GM12878 (cell line): ENCODE results near the gene AGTPBP1. TPM values are rescaled to one million over a fixed set of nuclear protein-coding genes. Genes with fewer than 3 reads are reported as not detected.

Source experiments
- ATAC-seq: fragments of 200-7000 bp; cut with Tn5 transposase; 3 replicates; pipeline ENCODE4 v1.9.1; 2020; ENCODE audit warnings: mild to moderate bottlenecking, moderate library complexity
- BruUV-seq: library from RNA; stranded (reverse); fragments of 400-500 nt; replicated peaks from 2 replicates; lab custom pipeline; 2021; lab: Mats Ljungman, UMichigan
- CTCF ChIA-PET: fragments of 300-600 bp; sonication (Branson Sonifier 250); formaldehyde crosslinking; extraction: SDS; loops from one replicate; lab custom pipeline; 2021; ENCODE audit warnings: inconsistent platforms; lab: Yijun Ruan, JAX
- POLR2A ChIA-PET: fragments of 350-600 bp; formaldehyde crosslinking; extraction: SDS; loops from one replicate; lab custom pipeline; 2021; ENCODE audit warnings: inconsistent platforms; lab: Charles Lee
- RAD21 ChIA-PET: fragments of 300-600 bp; sonication (Branson Sonifier 250); formaldehyde crosslinking; loops from one replicate; lab custom pipeline; 2023; ENCODE audit warnings: antibody characterized with exemption; ENCODE audit not compliant: unreplicated experiment; lab: Charles Lee
- SMC1A ChIA-PET: fragments of 300-600 bp; sonication (Branson Sonifier 250); formaldehyde crosslinking; loops from one replicate; lab custom pipeline; 2023; ENCODE audit not compliant: unreplicated experiment, uncharacterized antibody; lab: Charles Lee
- DNase-seq: peaks from one replicate; pipeline ENCODE4 v3.0.0-alpha.2; 2011; ENCODE audit warnings: low read depth, low spot score
- FAIRE-seq: peaks from 3 replicates; lab custom pipeline; 2011; peaks lifted over from hg19 to GRCh38; lab: Jason Lieb, UNC
- H2AFZ ChIP-seq: 2 replicates; pipeline ENCODE4 v1.6.0; 2011; ENCODE audit warnings: low read depth, low read length, control low read depth; ENCODE audit not compliant: control insufficient read depth
- H3K27ac ChIP-seq: 2 replicates; pipeline ENCODE4 v1.5.1; 2011; ENCODE audit warnings: control low read depth; ENCODE audit not compliant: control insufficient read depth, insufficient read depth
- H3K27me3 ChIP-seq, 2 experiments: replicated peaks in 1 of 2; 2 replicates each; pipeline versions ENCODE4 v1.6.0 to v1.6.1; 2011; ENCODE audit warnings: low read length in 1 of 2; ENCODE audit not compliant: control insufficient read depth in 2 of 2, insufficient read depth in 2 of 2
- H3K36me3 ChIP-seq, 2 experiments: 2 replicates each; pipeline ENCODE4 v1.5.1; 2011; ENCODE audit warnings: low read length in 1 of 2; ENCODE audit not compliant: control insufficient read depth in 2 of 2, insufficient read depth in 2 of 2
- H3K4me1 ChIP-seq: 2 replicates; pipeline ENCODE4 v1.6.1; 2011; ENCODE audit warnings: mild to moderate bottlenecking, low read length, moderate library complexity, mixed read lengths; ENCODE audit not compliant: control insufficient read depth, insufficient read depth
- H3K4me2 ChIP-seq: 2 replicates; pipeline ENCODE4 v1.6.0; 2011; ENCODE audit warnings: control low read depth; ENCODE audit not compliant: control insufficient read depth, insufficient read depth
- H3K4me3 ChIP-seq: fragments of 200-600 bp; sonication (generic); 2 replicates; pipeline ENCODE4 v1.5.1; 2016
- H3K79me2 ChIP-seq: 2 replicates; pipeline ENCODE4 v1.6.0; 2011; ENCODE audit warnings: low read length; ENCODE audit not compliant: control insufficient read depth, insufficient read depth
- H3K9ac ChIP-seq: 2 replicates; pipeline ENCODE4 v1.8.0; 2011; ENCODE audit warnings: low read length, control low read depth, mixed read lengths; ENCODE audit not compliant: control insufficient read depth, insufficient read depth
- H3K9me3 ChIP-seq: replicated peaks from 3 replicates; pipeline ENCODE4 v1.5.1; 2011; ENCODE audit warnings: mild to moderate bottlenecking, low read length; ENCODE audit not compliant: control insufficient read depth, insufficient read depth
- H4K20me1 ChIP-seq: 2 replicates; pipeline ENCODE4 v1.6.0; 2011; ENCODE audit not compliant: control insufficient read depth, insufficient read depth
- ATF3 ChIP-seq: IDR thresholded peaks from 2 replicates; pipeline ENCODE4 v1.6.1; 2011; ENCODE audit warnings: low read depth, mild to moderate bottlenecking, low read length, moderate library complexity, borderline replicate concordance; ENCODE audit errors: extremely low read depth
- CBX5 ChIP-seq: sonication (generic); IDR thresholded peaks from 2 replicates; pipeline ENCODE4 v1.6.1; 2016; ENCODE audit warnings: low read depth, moderate library complexity, mild to moderate bottlenecking, inconsistent platforms
- CHD1 ChIP-seq: IDR thresholded peaks from 2 replicates; pipeline ENCODE4 v1.6.1; 2012; ENCODE audit warnings: low read depth, low read length, improper control_type of control experiment
- CUX1 ChIP-seq: IDR thresholded peaks from 2 replicates; pipeline ENCODE4 v1.6.1; 2012; ENCODE audit warnings: improper control_type of control experiment, low read depth, low read length; ENCODE audit not compliant: insufficient replicate concordance
- IKZF1 ChIP-seq: fragments of 450-650 bp; conservative IDR thresholded peaks from 2 replicates; pipeline ENCODE4 v1.6.1; 2017; ENCODE audit warnings: antibody characterized with exemption, mild to moderate bottlenecking
- MYB ChIP-seq: fragments of 150-350 bp; IDR thresholded peaks from 2 replicates; pipeline ENCODE4 v1.6.1; 2014; ENCODE audit warnings: mild to moderate bottlenecking, low read depth, low read length, borderline replicate concordance
- NFXL1 ChIP-seq: fragments of 450-650 bp; IDR thresholded peaks from 2 replicates; pipeline ENCODE4 v1.6.1; 2017; ENCODE audit warnings: antibody characterized with exemption, mild to moderate bottlenecking, borderline replicate concordance
- NRF1 ChIP-seq: conservative IDR thresholded peaks from 2 replicates; pipeline ENCODE4 v1.6.1; 2011; ENCODE audit warnings: mild to moderate bottlenecking, low read depth, low read length, improper control_type of control experiment
- STAT3 ChIP-seq: IDR thresholded peaks from 2 replicates; pipeline ENCODE4 v1.6.1; 2011; ENCODE audit warnings: low read depth, low read length, improper control_type of control experiment
- TCF3 ChIP-seq: IDR thresholded peaks from 2 replicates; pipeline ENCODE4 v1.6.1; 2012; ENCODE audit warnings: low read depth, mild to moderate bottlenecking, low read length, borderline replicate concordance; ENCODE audit not compliant: insufficient read depth
- YBX1 ChIP-seq: fragments of 450-650 bp; IDR thresholded peaks from 2 replicates; pipeline ENCODE4 v1.6.1; 2016; ENCODE audit warnings: antibody characterized with exemption
- WGBS: methylation state at CpG from one replicate; pipeline ENCODE4 v1.1.6; 2016; ENCODE audit warnings: low lambda C conversion rate; ENCODE audit not compliant: insufficient replicate concordance, insufficient coverage; ENCODE audit errors: missing lambda C conversion rate; 5-methylcytosine and 5-hydroxymethylcytosine counted together
- in situ Hi-C: fragments of 300-500 bp; cut with MboI; formaldehyde crosslinking; loops from 9 replicates; pipeline ENCODE4 v1.14.3; 2018; ENCODE audit warnings: mixed read lengths
- intact Hi-C: fragments of 100-400 bp; cut with micrococcal nuclease; formaldehyde crosslinking; loops from one replicate; pipeline ENCODE4 v1.14.2; 2022; ENCODE audit not compliant: unreplicated experiment
- polyA plus RNA-seq, 11 experiments: library from polyadenylated mRNA; depleted of rRNA in 4 of 11; unstranded in 6 of 11; stranded (reverse) in 5 of 11; fragments of >200 nt; fragmentation: Nextera tagmentation in 4 of 11; fragmentation: Illumina TruSeq in 1 of 11; extraction: Ambion mirVana in 4 of 11; extraction: Trizol in 1 of 11; gene quantifications; 1 replicate in 1 of 11; 2 replicates in 10 of 11; pipeline versions ENCODE4 v1.2.1 to v1.2.3, GENCODE V29; 2011 to 2016; ENCODE audit warnings: inconsistent platforms in 2 of 11, missing spikeins in 2 of 11, low read depth in 1 of 11
- total RNA-seq, 4 experiments: library from RNA; depleted of rRNA in 3 of 4; stranded (reverse); fragments of >200 nt in 3 of 4; fragmentation: Illumina TruSeq in 1 of 4; extraction: Trizol in 1 of 4; gene quantifications; 2 replicates each; pipeline versions ENCODE4 v1.2.1 to v1.2.3, GENCODE V29; 2013 to 2021
- TF ChIP-seq, protein P1 (sequence below): fragments of 450-650 bp; IDR thresholded peaks from 2 replicates; pipeline ENCODE4 v1.6.1; 2016; ENCODE audit warnings: mild to moderate bottlenecking

The AGTPBP1 gene
- total and polyA plus RNA-seq, 10 of the 15 experiments (the other 5 are each of a cell fraction or from before 2014, with no cell fraction given) = 6.1 to 35.2 (median 20.0) TPM

DNA sequence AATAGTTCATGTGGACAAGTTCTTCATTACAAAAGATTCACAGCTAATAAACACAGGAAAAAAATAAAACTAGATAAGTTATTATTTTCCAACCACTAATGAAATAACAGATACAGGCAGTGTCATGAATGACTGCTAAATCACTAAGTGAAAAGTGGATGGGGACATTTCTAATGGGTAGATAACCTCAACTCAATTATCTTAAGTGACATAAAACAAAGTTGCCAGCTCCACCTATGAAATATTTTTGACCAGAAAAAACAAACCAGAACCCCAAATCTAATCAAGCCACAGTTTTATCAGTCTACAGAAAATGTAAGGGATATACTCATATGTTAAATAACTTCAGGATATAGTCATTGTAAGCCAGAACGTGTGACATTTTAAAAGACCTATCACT is 74.4 kb downstream of the AGTPBP1 start:
- Histone ChIP-seq H3K9ac (no peak overlapping the region), H2AFZ (no peak overlapping the region), H3K79me2 (no peaks in the 10 kb centered on the region), H3K27me3 (no peaks in the 10 kb centered on the region), H3K36me3 (no peaks in the 10 kb centered on the region; a peak in 2 of 4 replicates), H4K20me1 (no peaks in the 10 kb centered on the region), H3K4me3 (no peak overlapping the region), H3K4me1 (no peaks in the 10 kb centered on the region)
- BruUV-seq = no TSS peak
- FAIRE-seq (no peak), ATAC-seq (no peak)
- intact Hi-C loops (no loop called here), in situ Hi-C loops (no loop called here)
- ChIA-PET CTCF (interaction anchor here (0.7 to 2.1 kb wide), 5 partner anchors 9 to 1407 kb away, joined by 3 to 4 read pairs (median 4); no protein-coding TSS in a partner anchor), RAD21 (interaction anchor here (1.0 kb wide), 1 partner anchor 43 kb away, joined by 4 read pairs; no protein-coding TSS in a partner anchor)
- no peak for TF ChIP-seq CUX1
- no peak for TF ChIP-seq NFXL1
- TF ChIP-seq, protein P1, sequence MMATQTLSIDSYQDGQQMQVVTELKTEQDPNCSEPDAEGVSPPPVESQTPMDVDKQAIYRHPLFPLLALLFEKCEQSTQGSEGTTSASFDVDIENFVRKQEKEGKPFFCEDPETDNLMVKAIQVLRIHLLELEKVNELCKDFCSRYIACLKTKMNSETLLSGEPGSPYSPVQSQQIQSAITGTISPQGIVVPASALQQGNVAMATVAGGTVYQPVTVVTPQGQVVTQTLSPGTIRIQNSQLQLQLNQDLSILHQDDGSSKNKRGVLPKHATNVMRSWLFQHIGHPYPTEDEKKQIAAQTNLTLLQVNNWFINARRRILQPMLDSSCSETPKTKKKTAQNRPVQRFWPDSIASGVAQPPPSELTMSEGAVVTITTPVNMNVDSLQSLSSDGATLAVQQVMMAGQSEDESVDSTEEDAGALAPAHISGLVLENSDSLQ = no peak
- no peak for TF ChIP-seq YBX1
- TF ChIP-seq STAT3 = no peak
- TF ChIP-seq NRF1 = no peak
- TF ChIP-seq CBX5 = no peak
- TF ChIP-seq ATF3 = no peak
- TF ChIP-seq MYB = no peak
- no peak for TF ChIP-seq IKZF1
- no peak for TF ChIP-seq TCF3
- no peak for TF ChIP-seq CHD1
- TF ChIP-seq, all 136 proteins: peak for 0
- POLR2A ChIA-PET = no interaction called here
- 100% methylated on average over 1 of the region's 1 CpG for WGBS
- H3K27ac ChIP-seq = no peak overlapping the region
- DNase-seq = no peak
- no peaks in the 10 kb centered on the region for H3K9me3 ChIP-seq
- SMC1A ChIA-PET = no interaction called here
- no peak overlapping the region for H3K4me2 ChIP-seq
